HL-60/S4 treated with retinoic acid at 250 ng/mL for 4 days and 3 days (cell line): ENCODE measurements around the gene HOXB5.

ENCODE experiments used
- in situ Hi-C: fragments of 300-500 bp; cut with MboI; formaldehyde crosslinking; loops from 2 replicates; pipeline ENCODE4 v1.7.0; 2022; ENCODE audit warnings: low sequenced_read_pairs

HOXB5 gene

DNA sequence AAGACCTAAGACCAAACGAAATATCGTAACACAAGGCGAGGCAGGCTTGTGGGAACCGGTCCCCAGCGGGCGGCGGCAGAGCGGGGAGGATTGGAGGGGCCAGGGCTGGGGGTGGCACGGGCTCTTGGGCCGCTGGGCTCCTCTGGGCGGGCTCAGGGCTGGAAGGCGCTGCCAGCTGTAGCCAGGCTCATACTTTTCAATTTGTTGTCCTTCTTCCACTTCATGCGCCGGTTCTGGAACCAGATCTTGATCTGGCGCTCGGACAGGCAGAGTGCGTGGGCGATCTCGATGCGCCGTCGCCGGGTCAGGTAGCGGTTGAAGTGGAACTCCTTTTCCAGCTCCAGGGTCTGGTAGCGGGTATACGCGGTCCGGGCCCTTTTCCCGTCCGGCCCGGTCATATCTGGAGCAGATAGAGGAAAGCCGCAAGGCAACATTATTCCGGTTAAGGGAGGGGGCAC is 1.5 kb downstream of the HOXB5 start:
- in situ Hi-C loops, result no loop called here

DNA sequence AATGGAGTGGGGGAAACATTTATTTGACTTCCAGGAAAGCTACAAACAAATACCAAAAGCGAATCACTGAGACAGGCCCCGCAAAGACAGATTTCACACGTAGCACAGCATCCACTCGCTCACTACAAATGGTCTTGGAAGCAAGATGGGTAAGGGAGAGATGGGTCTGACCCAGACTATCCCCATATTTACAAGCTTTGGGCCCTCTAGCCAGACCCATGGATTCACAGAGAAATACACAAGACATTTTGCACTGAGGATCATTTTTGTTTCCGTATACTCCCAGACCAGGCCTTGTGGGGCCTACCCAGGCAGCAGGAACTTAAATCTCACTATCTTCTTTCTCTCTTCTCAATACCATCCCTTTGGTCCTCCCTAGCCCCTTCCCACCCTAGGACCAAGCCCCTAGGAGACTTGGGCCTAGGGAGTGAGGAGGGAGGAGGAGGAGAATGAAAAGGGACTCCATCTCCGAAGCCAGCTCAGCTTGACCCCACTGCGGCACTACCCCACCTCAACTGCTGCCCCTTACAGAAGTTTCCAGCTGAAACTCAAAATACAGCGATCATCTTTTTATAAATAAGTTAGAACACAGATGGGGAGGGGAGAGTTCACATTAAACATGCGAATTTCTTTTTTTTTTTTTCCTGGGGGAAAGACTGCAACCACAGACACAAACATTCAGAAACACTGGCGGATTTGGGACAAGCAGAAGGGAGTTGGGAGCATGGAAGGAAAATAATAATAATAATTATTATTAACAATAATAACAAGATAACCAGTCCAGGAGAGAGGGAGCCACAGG is 2.1 kb downstream of the HOXB5 start:
- in situ Hi-C loops, result no loop called here

DNA sequence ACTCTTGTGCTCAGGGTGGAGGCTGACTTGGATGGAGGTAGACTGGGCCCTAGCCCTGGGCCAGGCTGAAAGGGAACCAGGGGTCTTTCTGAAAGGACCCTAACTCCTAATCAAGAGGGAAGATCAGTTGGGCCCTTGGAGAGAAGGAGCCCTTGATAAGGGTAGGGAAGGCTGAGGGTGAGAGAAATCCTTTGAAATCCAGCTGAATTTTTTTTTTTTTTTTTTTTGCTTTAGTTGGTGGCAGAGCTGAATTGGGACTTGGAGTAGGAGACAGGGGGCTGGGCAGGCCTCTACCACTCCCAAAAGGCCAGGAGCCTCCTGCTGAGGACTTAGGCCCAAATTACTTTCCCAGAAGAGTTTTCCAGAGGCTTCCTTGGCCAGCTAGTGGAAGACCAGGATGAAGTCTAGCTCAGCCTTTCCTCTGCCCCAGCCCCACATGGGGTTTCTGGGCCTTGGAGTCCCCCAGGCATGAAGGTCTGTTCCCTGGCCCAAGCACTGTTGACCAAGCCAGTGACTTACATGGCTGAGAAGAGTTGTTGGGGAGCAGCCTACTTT is 2.9 kb downstream of the HOXB5 start:
- in situ Hi-C loops, result no loop called here

DNA sequence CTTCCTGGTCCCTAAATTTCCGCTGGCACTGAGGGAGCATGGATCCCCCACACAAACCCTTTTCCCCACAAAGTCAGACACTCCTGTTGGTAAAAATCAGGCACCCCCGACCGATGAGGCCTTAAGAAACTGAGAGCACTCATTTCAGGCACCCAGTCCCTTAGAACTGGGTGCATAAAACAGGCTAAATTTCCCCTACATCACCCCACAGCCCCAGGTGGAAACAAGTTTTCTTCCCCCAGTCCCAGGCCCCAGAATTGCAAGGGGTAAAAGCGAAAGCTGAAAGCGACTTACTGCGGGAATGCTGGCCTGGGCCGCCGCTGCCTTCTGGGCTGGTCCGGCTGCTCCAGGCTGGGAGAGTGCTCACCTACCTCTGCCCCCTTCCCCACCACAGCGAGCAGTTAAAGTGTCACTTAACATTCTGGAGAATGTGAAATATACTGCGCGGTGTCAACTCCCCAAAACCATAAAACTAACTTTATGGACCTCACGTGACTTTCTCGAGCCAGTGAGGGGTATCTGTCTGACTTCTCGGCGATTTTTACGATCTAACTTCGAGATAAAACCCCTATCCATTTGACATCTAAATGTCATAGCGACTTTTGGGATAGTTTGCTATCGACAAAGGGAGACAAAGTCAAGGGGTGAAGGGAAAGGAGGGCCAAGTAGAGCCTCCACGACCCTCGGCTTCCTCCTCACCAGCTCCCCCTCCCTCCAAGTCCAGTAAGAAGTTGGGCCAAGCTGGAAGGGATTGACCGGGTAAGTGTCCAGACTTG is 3.6 kb downstream of the HOXB5 start, which contains the start of gene HOXB3:
TSS of gene HOXB3 (minus strand) at position 411 of the 776 bp plus-strand sequence. CDS start 37,767 bp downstream, outside the sequence.
- in situ Hi-C loops, result no loop called here

DNA sequence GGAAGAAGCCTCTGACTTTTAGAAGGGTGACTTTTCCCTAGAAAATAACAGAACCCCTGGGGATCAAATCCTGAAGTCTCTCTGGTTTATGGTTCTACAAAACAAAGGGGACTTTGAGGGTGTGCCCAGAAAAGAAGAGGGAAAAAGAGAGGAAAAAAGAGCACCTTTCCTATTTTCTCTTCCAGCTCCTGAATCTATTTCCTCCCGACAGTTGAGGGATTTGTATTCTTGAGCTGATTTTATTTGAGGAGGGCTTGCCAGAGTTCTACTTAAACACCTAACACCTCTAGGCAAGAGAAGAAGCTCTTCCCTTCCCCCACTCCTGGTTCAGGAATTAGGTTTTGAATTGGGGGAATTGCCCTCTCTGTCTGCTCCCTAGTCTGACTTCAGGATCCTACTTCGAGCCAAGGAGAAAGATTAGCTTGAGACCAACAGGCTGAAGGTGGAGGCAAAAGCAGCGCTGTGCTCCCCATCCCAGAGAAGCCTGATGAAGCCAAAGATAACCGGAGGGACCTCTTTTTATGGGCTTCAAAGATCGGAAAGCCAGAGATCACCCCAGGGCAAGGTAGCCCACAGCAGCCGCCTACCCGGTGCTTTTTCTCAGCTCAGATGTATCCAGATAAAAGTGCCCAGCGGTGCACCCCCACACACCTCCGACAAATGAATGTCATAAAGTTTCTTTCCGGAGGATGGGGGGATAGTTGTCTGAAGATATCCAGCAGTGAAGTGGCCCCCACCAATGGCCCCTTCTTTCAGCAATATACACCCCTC is 4.3 kb downstream of the HOXB5 start:
- in situ Hi-C loops, result no loop called here

DNA sequence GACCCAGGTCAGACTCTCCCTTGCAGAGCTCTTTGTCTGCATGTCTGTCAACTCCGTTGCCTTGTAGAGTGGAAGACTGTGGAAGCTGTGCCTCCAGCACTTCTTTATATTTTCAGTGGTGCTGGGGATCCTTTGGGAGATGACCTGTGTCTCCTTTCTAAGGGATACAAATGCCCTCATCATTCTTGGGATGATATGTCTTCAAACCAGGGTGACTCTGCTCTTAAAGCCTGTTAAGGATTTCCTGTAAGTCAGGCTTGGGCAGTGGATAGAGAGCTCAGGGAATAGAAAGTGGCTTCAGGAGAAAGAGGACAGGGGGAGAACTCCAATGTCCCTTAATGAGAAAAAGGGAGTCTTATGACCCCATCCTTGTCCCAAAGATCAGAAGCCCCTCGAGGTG is 5.1 kb downstream of the HOXB5 start:
- in situ Hi-C loops, result no loop called here

DNA sequence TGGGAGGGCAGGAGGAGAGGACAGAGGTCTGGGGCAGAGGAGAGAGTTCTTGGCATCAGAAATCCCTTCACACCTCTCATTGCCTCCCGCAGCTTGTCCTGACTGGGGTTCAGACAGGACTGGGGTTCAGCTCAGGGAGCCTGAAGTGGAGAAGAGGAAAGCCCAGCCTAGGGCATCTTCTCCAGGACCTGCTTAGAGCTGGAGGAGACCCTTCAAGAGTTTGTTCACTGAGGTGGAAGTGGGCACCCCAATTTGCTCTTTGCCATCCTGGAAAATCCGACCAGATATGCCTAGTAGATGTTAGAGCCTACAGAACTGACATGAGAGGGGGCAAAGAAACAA is 5.5 kb downstream of the HOXB5 start:
- in situ Hi-C loops, result no loop called here

DNA sequence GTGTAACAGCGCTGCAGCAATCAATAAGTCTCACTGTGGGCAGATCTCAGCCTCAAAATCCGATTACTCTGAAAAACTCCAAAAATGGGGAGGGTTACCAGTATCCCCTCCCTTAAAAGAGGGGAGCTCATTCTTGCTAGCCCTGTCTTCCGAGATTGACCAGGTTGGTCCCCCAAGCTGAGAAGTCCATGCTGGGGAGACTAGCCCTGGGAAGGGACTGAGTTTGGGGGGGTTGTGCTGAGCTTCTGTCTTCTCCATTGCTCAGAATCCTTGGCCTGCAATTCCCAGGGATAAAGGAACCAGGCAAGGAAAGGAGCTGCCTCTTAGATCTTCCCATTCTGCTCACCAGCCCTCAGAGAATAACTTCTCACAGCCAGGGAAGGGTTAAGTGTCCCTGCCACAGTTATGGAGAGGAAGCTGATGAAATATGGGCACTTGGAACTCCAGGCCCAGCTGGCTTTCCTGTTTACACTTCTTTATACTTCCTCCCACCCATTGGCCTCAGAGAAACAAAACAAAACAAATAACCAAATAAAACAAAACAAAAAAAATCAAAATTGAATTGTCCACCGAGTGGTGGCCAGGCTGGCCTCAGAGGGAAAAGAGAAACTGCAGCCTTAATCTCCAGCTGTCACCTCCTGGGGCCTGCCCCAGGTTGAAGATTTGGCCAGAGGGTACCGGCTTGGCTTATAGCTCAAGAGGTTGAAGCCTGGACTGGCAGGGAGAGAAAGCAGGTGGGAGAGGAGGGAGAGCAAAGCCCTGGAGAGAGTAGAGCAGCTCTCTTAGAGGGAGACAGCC is 6.1 kb downstream of the HOXB5 start:
- in situ Hi-C loops, result no loop called here

DNA sequence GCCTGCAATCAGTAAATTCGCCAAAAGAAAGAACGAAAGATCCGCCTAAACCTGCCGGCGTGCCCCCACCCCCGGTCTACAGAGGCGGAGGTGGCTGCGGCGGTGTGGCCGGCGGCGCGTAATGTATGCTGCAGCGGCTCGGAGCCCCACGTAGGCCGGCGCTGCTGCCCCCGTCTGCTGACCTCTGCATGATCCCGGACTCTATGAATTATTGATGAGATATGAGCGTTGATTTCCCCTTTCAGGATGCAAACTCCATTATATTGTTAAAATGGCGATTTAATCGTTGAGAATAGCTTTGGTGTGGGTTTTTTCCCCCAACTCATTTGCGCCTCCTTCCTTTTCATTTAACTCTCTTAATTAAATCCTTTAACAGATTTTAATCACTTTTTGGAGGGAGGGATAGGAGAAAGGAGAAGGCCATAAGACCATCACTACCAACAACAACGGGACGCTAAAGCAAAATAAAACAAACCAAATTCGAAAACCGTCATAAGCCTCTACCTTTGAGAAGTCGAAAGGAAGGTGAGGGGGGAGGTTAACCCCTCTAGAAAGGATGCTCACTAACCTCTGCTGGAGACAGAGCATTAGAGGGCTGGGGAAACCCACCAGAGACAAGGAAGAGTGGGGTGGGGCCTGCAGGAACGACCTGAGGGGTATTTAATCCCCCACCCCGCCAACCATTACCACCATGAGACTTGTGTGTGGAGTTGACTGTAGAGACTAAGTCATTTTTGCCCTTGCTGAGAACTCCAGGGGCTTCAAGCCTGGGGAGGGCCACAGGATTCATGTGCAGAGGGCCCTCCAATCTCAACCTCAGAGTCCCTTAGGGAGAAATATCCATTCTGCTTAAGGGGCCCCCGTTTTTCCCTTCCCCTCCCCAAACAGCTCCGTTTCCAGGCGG is 7.0 kb downstream of the HOXB5 start:
- in situ Hi-C loops, result no loop called here

DNA sequence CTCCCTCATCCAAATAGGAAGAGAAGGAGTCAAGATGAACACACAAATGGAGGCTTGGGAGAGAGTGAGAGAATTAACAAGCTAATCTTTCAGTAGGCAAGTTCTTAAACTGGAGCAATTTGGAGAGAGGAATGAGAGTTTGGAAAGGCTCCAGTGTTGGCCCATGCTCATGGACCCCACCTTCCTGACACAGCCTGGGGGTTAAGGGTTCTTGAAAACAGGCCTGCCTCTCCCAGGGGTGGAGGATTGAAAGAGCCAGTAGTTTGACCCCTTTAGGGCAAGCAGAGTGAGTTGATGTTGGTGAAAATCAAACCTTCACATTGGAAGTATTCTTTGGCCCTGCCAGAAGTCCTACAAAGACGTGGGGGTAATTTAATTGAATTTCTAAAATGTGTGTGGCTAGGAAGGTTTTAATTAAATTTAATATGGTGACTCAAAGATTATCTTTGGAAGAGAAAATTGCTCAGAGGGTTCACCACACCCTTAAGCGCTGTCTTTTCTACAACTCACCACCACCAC is 9.3 kb downstream of the HOXB5 start:
- in situ Hi-C loops, result no loop called here

DNA sequence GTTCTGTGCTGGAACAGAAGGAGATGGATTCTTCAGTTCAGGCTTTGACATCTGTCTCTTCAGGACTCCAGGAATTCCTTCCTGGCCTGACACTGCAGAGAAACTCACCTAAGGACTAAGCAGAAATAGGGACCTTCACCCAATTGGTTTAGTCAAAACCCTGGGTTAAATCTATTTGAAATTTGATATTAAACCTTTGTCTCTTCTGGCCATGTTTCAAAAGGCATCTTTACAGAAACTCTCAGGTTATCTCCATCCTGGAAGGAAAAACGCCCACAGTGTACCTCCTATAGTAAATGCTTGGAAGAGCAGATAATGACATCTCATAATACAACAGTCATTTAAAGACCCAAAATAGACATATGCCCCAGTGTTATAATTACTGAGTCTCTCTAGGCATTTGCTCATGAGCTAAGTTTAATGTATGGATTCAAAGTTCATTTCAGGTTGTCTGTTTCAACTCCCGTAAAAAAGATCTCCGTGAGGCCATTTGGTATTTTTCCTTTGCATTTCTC is 9.8 kb downstream of the HOXB5 start:
- in situ Hi-C loops, result no loop called here

DNA sequence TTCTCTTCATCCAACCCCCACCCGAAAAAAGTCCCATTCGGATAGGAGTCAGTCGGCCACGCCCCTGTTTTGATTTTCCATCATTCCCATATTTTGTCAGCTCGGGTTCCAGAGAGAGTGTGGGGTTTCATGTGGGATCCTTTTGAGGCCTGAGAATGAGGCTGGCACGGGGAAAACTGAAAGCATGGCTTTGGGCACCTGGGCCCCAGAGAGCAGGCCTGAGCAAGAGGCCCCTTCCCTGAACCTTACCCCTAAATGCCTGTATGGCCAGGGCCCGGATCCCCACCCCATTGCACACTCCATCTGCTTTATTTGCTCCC is 10.9 kb downstream of the HOXB5 start:
- in situ Hi-C loops, result no loop called here

DNA sequence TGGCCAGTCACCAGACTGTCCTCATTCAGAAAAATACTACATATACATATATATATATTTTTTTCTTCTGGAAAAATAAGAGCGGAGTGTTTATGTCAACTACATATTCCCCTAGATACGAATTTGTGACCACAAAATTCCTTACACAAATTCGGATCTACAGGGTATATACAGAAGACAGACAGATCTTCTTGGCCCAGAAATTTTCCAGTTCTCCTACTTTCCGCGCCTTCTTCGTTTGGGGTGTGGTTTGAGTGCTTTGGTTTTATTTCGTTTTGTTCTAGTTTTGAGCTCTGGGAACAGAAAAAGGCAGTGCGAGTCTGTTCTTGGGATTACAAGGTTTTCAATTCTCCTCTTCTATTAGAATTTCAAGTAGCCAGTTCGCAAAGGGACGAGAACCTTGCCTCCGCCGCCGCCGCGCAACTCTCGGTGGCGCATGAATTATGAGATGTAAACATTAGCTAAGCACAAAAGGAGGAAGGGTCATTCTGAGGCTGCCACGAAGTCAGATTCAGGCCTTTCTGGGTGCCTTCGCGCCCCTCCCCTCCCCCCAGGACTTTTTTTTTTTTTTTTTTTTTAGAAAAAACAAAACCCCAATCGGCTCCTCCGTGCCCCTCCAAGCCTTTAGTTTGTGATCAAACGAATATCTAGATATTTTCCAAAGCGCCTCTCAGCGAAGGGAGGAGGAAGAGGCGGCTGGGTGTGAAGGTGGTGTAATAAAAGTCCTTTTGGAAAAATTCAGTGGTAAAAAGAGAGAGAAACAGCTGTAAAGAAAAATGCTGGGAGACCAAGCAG is 13.6 kb downstream of the HOXB5 start:
- in situ Hi-C loops, result no loop called here

DNA sequence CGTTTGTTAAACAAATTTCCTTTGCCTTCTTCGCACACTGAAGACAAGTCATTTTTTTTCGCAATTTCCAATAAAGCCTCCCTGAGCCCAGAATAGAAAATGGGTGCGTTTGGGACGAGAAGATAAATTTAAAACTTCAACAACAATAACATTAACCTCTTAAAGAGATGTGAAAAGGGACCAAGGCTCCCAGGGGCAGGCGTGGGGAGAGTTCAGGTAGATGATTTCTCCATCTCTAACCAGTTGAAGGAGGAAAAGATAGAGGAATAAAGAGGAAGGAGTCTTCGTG is 14.2 kb downstream of the HOXB5 start:
- in situ Hi-C loops, result no loop called here

DNA sequence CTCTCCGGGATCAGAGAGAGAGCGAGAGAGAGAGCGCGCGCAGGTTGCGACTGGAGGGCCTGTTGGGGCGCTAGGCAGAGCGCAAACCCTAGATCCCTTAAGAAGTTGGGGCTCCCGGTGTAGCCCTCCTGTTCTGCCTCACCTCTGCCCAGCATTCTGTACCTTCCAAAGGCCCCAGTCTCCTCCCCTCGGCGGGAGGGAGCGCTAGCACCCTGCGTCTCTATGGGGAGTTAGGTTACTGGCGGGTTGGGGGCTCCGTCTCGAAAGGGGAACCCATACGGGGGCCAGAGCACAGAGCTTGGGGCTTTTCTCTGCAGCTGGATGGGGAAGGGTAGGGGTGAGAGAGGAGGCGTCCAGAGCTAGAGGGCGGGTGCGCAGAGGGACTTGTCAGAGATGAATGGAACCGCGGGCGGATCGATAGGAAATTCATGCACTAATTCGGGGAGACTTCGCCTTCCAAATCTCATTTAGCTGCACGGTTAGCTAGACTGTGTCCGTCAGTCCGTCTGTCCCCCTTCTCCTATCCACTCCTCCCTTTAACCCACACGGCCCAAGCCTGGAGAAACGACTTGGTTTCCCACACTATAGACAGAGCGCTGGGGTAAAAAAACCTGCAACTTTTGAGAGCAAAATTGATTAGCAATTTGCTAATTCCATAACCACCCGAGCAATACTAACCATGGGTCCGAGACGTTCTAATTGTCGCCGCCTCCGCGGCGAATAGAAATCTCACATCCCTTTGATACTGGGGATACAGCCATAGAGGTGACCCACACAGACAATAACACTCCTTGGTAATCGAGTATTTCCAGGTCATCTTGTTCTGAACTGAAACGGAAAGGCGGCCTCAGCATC is 14.7 kb downstream of the HOXB5 start:
- in situ Hi-C loops, result no loop called here

DNA sequence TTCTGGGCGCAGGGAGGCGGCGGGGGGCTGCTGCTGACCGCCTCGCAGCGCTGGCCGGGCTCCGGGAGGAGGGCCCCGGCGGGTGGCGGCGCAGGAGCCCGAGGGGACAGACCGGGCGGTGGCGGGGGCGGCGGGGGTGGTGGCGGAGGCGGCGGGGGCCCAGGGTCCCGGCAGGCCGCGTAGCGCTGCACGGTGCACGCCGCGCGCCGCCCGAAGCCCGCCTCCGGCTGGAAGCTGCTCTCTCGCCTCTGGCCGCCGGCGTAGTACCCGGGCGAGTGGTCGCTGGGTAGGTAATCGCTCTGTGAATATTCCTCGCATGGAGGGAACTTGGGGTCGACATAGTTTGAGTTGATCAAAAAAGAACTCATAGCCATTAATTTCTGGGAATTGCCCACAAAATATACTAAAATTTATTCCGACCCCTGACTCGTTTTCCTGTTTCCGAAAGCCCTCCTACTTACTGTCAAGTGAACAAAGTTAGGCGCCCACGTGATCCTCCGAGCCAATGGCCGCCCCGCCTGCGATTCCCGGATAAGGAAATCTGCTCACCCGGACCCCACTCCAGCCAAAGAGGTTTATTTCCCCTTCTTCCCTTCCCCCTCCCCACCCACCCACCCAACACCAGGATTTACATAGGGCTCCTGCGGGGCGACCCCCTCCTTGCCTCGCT is 15.5 kb downstream of the HOXB5 start, which contains the start of gene HOXB4:
TSS of gene HOXB4 (minus strand) at position 405 of the 670 bp plus-strand sequence. CDS start at position 374, 31 bp downstream.
- in situ Hi-C loops, result no loop called here
